GM18909 (cell line): ENCODE measurements around the gene ATF7.
A peak's percentile ranks its signal among the peaks of the same experiment; 100 is the strongest.
"Not testable (repeated sequence)": the region's sequence is repeated elsewhere in the genome, so short reads cannot be mapped to it uniquely, and the experiment has no call there.

Experiments used
- ATAC-seq: cut with Tn5 transposase; IDR thresholded peaks from one replicate; pipeline ENCODE4 v1.9.1; 2021; ENCODE audit warnings: mild to moderate bottlenecking; ENCODE audit not compliant: unreplicated experiment, poor library complexity

The ATF7 gene

DNA sequence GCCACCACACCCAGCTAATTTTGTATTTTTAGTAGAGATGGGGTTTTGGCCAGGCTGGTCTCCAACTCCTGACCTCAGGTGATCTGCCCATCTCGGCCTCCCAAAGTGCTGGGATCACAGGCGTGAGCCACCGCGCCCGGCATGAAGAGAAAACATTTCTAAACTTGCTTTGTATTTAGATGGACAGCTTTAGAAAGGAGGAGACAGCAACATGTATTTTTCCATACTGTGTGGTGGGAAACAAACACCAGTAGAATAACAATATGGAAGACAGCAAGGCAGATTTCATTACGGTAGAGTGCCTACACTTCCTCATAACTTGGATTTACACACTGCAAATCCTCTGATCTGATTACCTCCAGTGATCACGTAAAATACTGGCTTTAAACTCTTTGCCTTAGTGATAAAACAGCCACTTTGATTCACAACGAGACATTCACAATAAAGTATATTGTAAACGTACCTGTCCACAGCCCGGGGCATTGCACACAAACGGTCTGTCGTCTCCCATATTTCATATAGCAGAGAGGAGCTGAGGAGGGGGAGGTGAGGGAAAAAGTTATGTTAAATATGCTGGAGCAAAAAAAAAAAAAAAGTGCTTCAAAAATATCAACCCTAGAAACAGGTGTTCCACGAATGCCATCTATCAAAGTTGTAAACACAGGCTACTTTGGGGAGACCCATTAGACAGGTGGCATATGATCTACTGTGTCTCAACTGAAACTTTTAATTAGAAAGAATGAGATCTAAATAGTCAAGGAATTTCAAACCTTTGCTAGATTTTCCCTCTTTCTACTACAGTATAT is 25.5 kb downstream of the ATF7 start:
- ATAC-seq: no peak

DNA sequence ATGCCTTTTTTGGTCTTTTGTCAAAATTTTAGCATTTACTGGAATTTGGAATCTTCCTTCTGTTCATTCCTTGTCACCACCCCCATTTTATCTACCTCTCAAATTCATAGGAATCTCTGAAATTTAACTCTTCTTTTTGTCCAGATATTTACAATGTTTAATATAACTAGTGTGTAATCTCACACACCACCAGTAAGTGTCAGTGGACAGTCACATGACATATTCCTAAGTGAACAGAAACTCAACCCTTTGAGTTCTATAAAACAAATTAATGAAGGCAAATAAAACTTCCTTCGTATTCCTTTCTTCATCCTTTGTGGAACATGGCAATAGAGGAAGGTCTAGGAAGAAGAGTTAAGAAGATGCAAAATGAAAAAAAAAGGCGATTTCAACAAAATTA is 26.6 kb downstream of the ATF7 start:
- ATAC-seq: no peak

DNA sequence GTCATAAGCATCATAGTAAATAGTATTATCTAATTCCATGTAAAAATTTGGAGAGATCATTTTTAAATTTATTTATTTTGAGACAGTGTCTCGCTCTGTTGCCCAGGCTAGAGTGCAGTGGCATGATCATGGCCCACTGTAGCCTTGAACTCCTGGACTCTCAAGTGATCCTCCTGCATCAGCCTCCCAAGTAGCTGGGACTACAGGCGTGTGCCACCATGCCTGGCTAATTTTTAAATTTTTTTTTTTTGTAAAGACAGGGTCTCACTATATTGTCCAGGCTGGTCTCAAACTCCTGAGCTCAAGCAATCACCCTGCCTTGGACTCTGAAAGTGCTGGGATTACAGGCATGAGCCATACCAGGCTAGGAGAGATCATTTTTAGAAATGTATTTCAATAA is 27.2 kb downstream of the ATF7 start:
- ATAC-seq: not testable (repeated sequence)

DNA sequence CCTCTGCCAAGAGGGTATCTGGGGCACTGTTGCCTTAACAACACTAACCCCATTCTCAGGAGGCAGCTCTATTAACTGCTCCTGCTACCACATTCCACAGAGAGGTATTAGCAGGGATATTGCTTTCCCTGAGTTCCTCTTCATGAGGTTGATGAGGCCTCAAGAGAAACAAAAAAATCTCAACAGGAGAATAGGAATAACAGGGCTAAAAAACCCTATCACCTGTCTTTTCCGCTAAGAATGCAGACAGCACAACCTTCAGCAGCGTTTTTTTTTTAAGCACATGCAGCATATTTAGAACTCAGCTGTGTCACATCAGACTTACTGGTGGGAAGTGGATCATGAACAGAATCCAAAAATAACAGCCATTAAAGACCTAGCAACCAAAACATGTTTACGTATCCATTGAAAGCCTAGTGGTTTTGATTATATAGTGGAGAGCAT is 29.2 kb downstream of the ATF7 start:
- ATAC-seq: no peak

DNA sequence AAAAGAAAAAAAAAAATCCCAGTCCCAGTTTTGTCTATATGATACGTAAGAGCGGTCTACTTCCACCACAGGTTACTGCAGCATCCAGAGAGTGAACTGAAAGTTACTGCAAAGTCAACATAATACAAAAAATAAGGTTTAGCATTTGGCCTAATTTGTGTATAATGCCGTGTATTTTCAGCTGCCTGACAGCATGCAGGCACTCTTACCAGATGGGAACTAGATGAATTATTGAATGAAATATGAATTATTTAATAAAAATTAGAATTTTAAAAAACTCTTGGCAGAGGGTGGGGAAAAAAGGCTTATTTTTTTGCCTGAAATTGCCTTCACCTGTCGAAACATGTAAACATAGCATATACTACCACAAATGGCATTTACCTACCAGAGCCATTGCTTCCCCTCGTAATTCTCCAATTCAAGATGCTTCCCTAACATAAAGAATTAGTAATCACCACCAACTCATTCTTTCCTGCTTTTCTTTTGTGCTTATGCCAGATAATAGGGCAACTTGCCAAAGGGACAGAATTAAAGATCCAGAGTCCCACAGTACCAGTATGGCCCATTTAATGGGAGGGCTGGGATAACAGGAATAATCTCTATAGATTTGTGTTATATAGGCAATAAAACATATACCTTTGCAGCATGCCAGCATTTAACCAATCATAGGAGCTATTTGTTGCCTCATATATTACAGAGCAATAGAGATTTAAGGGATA is 31.1 kb downstream of the ATF7 start:
- no peak for ATAC-seq

DNA sequence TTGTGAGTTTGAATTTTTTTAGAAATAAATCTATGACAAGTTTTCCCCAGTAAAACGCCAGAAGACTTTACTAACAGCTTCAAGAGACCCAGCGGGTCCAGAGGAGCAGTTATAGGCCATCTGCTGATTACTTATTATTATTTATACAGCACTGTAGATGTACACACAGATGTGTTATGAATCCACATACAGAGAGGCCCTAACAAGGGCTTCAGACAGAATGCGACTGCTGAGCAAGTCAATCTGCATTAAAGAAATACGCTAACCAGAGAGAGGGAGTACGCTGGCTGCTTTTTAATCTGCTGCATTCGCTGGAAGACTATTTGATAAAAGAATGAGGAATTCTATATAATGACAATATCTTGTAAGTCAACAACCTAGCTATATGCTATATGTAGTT is 32.5 kb downstream of the ATF7 start:
- ATAC-seq: no peak

DNA sequence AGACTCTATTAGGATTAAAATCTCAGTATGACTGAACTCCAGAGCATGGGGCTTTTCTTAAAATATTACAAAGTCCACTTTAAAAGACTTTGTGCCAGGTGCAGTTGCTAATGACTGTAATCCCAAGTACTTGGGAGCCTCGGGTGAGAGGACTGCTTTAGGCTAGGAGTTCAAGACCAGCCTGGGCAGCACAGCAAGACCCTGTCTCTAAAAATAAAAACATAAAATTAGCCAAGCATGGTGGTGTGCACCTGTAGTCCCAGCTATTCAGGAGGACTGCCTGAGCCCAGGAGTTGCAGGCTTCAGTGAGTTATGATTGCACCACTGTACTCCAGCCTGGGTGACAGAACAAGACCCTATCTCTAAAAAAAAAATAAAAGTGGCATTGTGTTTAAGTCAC is 33.2 kb downstream of the ATF7 start:
- no peak for ATAC-seq

DNA sequence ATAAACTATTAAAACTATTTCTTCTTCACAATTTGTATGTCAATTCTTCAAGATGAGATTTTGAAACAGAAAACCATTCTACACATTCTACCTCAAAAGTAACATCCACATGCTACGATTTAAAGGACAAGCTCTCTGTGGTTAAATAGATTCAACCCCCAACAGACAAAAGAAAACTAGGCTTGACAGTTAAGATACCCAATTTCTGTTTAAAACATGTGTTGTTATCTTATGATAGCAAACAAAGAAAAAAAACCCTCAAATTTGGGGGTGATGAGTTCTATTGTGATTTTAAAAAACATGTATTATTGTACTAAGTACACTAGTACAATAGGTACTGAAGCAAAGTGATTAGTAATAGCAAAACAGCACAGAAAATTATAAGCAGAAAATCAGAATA is 33.8 kb downstream of the ATF7 start:
- ATAC-seq: no peak

DNA sequence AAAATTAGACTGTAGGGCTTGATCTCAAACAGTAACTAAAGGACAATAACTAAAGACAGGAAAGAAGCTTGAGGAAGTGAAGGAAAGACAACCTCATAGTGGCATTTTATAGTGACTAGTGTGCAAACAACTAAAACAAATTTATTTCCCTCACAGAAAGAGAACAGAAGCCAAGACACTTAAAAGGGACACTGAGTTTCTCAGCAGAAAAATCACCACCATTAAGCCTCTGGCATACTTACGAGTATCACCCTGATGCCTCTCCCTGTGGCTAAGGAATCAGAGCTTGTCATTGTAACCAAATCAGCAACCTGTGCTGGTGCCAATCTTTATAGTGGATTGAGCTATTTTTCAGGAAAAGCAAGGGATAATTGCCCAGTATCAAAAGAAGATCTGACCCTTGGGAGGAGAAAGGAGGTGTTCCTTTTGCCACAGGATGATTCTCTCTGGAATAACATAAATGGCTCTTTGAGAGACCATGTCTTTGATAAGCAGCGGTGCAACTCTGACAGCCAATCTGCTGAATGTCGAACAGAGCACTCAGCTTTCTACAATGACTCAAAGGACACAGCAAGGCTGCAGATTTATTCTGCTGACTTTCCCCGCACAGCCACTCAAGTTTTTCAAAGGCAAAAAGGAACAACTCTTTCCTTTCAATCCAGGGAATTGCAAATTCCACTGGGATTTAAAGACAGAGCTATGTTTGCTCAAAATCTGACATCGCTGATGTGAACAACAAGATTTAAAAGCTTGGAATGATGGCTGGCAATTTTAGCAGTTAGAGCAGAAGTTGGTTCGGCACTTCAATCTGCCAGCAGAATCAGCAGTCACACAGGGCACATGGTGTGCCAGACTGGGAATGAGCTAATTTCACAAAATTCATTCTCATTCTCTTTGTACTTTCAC is 34.6 kb downstream of the ATF7 start:
- ATAC-seq: no peak

DNA sequence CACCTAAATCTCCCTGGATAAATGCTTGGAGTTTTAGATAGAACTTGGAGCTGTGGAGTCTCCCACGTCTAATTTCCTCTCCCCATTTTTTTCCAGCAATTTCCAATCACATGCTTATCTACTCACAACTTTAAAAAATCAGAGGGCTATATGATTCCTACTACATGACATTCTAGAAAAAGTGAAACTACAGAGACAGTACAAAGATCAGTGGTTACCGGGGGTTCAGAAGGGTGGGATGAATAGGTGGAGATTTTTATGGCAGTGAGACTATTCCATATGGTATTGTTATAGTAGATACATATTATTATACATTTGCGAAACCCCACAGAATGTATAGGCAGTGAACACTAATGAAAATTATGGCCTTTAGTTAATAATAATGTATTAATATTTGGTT is 35.5 kb downstream of the ATF7 start:
- no peak for ATAC-seq

DNA sequence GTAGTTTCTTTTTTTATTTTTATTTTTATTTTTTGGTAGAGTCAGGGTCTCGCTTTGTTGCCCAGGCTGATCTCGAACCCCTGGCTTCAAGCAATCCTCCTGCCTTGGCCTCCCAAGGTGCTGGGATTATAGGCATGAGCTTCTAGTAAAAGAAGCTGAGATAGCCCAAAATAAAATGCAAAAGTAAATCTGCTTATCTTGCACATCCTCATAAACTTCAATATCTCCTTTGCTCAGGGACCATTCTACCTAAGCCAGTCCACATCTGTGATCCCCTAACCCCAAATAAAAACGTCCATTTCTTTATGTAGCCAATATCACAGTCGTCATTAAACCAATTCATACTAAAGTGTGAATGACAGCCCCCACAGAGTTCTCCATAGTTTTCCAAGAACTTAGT is 36.3 kb downstream of the ATF7 start:
- no peak for ATAC-seq

DNA sequence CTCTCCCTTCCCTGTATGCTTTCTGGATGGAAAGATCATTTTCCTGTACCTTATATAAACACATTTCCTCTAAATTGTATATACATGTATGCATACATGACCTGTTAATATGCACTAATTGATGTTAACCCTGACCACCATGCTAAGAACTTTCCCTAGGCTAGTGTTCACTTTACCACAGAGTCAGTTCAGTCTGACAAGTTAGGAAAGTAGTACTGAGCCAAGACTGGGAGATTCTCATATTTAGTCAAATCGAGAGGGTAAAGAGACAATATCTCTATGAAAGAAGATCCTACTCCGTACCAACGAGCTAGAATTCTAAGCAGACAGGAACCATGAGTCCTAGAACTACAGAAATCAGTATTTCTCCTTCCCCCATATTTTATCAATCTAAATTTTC is 36.8 kb downstream of the ATF7 start:
- ATAC-seq: no peak

DNA sequence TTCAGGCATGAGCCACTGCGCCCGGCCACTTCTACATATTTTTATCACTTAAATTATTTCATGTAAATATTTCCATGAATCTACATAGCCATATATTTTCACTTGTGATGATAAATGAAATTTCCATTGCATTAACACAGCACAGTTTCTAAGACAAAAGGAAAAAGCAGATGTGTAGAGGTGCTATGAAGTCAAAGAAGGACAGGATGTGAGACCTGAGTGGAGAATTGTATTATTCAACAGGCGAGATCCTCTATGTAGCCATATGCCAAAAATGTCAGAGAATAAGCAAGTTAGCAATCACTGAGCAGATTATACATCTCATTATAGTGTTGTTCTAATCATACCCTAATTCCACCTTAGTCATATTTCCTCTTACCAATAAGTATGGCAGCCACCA is 38.1 kb downstream of the ATF7 start:
- ATAC-seq: no peak

DNA sequence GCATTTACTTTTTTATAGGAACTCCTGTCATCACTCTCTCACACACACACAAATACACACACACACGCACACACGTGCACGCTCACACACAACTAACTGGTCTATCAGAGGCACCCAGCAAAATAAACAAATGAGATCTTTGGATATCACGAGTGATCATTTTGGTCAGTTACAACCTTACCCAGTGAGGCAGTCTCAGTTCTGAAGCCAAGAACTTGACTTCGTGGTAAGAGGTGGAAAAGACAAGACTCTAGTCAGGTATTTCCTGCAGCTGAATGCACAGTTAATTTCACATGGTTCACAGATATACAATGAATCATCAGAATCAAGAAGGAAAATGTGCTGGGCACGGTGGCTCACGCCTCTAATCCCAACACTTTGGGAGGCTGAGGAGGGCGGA is 39.4 kb downstream of the ATF7 start:
- no peak for ATAC-seq

DNA sequence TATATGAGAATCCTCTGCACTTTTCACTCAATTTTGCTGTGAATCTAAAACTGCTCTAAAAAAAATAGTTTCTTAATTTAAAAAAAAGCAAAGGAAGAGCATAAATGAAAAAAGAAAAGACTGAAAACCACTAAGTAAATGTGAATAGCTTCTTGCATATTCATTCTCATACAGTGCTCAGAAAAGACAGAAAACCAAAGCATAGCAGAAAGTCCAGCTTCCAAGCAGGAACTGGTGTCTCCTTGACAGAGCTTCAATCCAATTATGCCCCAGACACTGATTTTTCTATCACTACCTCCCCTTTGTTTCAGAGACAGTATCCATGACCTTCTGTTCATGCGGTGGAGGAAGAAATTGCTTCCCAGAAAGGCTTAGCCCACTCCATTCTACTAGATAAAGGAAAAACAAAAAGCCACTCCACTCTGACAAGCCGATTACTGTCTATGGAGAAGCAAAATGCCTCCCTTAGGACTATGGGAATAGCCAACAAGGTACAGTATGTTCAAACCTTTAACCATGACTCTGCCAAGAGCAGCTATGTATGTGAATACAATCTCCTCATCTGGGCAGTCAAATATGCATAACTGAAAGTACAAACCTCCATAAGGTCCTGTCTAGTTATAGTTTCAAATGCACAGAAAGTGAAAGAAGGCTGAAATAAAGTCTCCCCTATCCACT is 40.6 kb downstream of the ATF7 start:
- peak; percentile 68 for ATAC-seq

DNA sequence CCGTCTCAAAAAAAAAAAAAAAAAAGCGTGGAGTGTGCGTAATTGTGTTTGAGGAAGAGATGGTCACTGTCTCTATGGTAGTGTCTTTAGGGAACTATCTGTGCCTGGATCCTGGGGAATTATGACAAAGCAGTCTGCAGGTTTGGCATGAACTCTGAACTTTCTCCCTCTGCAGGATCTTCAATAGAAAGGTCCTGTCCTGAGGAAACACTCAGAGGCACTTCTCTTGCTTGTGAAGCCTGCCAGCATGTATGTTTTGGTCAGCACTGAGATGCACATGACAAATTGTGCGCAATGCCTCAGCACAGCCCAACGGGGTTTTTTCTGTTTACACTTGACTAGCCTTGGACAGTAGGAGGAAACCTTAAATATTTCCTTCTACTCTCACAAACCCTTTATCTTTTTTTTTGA is 46.6 kb downstream of the ATF7 start:
- ATAC-seq: peak; percentile 57

DNA sequence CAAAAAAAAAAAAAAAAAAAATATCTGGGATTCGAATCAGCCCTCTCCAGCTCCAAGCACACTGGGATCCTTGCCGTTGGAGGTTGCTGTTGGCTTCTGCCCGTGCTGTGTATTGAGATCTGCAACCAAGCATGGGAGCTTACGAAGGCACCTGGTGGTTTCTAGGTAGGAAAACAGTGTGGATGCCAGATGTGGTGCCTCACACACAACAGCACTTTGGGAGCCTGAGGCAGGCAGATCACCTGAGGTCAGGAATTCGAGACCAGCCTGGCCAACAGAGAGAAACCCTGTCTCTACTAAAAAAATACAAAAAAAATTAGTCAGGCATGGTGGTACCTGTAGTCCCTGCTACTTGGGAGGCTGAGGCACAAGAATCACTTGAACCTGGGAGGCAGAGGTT is 47.4 kb downstream of the ATF7 start:
- no peak for ATAC-seq

DNA sequence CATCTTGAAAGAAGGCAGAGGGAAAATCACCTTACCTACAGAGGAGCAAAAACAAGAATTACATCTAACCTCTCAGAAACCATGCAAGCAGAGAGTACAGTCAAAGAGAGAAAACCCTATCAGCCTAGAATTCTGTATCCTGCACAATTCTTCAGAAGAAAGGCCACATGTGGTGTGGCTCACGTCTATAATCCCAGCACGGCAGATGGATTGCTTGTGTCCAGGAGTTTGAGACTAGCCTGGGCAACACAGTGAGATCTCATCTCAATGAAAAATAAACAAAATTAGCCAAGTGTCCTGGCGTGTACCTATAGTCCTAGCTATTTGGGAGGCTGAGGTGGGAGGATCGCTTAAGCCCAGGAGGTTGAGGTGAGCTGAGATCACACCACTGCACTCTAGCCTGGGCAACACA is 48.2 kb downstream of the ATF7 start:
- ATAC-seq: no peak

DNA sequence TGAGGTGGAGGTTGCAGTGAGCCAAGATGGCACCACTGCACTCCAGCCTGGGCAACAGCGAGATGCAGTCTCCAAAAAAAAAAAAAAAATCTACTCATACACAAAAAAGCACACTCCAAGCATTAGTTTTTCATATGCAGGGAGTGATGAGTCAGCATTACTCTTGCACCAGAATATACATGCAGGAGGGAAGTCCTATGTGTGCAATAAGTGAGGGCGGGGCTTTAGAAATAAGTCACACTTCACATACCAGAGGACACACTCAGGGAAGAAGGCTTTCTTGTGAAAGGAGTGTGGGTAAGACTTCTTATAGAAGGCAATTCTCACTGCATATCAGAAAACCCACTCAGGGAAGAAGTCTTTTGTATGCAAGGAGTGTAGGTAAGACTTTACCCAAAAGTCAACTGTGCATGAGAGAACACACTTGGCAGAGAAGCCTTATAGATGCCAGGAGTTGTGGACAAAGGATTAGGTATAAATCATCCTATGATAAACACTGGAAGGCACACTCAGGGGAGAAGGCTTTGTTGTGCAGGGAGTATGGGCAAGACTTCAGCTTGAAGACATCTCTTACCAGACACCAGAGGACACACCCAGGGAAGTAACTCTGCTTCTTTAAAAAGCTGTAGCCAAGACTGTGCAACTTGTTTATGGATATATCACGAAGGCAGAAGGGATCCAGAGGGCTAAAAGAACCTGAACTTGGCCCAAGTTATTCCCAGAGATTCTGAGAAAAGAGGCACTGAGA is 50.5 kb downstream of the ATF7 start:
- no peak for ATAC-seq
